ENCODE data around the gene TMPRSS11E. TPM values are rescaled to one million over a fixed set of nuclear protein-coding genes. Genes with fewer than 3 reads are reported as not detected.
"Not testable (repeated sequence)": the region's sequence is repeated elsewhere in the genome, so short reads cannot be mapped to it uniquely, and the experiment has no call there.

Gene TMPRSS11E, protein sequence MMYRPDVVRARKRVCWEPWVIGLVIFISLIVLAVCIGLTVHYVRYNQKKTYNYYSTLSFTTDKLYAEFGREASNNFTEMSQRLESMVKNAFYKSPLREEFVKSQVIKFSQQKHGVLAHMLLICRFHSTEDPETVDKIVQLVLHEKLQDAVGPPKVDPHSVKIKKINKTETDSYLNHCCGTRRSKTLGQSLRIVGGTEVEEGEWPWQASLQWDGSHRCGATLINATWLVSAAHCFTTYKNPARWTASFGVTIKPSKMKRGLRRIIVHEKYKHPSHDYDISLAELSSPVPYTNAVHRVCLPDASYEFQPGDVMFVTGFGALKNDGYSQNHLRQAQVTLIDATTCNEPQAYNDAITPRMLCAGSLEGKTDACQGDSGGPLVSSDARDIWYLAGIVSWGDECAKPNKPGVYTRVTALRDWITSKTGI
- not detected for polyA plus RNA-seq (2012; ENCODE audit: low read depth, missing spikeins)

DNA sequence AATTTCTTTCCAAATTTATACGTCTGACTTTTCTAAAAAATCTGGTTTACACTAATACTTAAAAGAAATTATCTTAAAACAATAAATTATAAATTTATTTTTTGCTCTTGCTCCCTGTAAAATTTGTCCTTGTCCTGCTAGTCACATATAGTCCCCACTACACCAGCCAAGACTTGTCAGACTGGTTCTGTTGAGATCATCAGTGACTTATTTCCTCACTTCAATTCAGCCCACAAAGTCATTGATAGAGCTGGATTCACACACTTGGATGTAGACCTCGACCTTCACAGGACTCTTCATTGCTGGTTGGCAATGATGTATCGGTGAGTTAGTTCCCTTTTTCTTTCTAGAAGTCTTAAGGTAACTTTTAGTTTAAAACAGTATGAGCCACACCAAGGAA, at the start of gene TMPRSS11E:
TSS of gene TMPRSS11E (plus strand) at position 263 of the 400 bp plus-strand sequence. CDS start at position 313, 50 bp downstream.
- FAIRE-seq, result no peak
- DNase-seq (ENCODE audit: insufficient read length, low spot score), result no peak
- TF ChIP-seq POU2F2 (IDR thresholded peaks at IDR 0.05; ENCODE audit: low read depth, low read length), result no peak
- no peak for TF ChIP-seq PAX5 (IDR thresholded peaks at IDR 0.05; ENCODE audit: insufficient read depth, low read length, severe bottlenecking)
- TF ChIP-seq TAF1 (IDR thresholded peaks at IDR 0.05; ENCODE audit: low read depth, low read length), result no peak
- no peak for TF ChIP-seq SPI1 (IDR thresholded peaks at IDR 0.05; ENCODE audit: low read depth, low read length)
- TF ChIP-seq POLR2AphosphoS5 (IDR thresholded peaks at IDR 0.05; ENCODE audit: low read depth, low read length), result no peak
- no peak for TF ChIP-seq POLR2A (IDR thresholded peaks at IDR 0.05; ENCODE audit: low read depth, low read length)

DNA sequence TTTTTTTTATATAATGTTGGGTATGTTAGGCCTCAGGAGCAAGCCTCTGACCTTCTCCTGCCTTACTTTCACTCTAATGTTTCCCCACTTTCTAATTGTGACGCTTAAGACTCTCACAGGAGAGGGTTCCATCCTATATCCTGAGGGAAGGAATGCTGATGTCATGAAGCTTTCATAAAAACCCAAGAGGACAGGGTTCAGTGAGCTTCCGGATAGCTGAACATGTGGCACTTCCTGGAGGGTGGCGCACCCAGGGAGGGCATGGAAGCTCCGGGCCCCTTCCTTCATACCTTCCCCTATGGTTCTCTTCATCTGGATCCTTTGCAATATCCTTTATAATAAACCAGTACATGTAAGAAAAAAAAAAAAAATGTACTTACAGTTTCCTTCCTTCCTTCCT, 48.0 kb upstream of the TMPRSS11E start:
- DNase-seq (ENCODE audit: insufficient read length, low spot score) (no peak), FAIRE-seq (no peak)
- no peak for TF ChIP-seq POU2F2 (IDR thresholded peaks at IDR 0.05; ENCODE audit: low read depth, low read length)
- no peak for TF ChIP-seq PAX5 (IDR thresholded peaks at IDR 0.05; ENCODE audit: insufficient read depth, low read length, severe bottlenecking)
- TF ChIP-seq POLR2AphosphoS5 (IDR thresholded peaks at IDR 0.05; ENCODE audit: low read depth, low read length), result no peak
- TF ChIP-seq TAF1 (IDR thresholded peaks at IDR 0.05; ENCODE audit: low read depth, low read length), result no peak
- no peak for TF ChIP-seq POLR2A (IDR thresholded peaks at IDR 0.05; ENCODE audit: low read depth, low read length)
- TF ChIP-seq SPI1 (IDR thresholded peaks at IDR 0.05; ENCODE audit: low read depth, low read length), result no peak

DNA sequence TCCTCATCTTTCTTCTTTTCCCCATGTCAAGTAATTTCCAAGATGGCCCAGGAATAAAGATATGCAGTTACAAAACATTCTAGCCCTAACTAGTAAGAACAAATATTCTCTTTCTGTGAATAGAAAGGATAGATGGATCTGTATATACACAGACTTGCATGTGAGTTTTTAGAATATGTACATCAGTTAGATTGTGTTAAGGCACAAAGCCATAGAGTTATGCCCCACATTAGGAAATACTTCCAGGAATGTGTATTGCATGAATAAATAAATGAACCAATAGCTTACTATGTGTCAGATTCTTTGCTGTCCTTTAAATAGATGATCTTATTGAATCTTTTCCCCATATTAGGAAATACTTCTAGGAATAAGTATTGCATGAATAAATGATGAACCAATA, 46.0 kb upstream of the TMPRSS11E start:
- DNase-seq (ENCODE audit: insufficient read length, low spot score) (no peak), FAIRE-seq (no peak)
- TF ChIP-seq POLR2A (IDR thresholded peaks at IDR 0.05; ENCODE audit: low read depth, low read length) (no peak), PAX5 (IDR thresholded peaks at IDR 0.05; ENCODE audit: insufficient read depth, low read length, severe bottlenecking) (no peak), POU2F2 (IDR thresholded peaks at IDR 0.05; ENCODE audit: low read depth, low read length) (no peak), TAF1 (IDR thresholded peaks at IDR 0.05; ENCODE audit: low read depth, low read length) (no peak), SPI1 (IDR thresholded peaks at IDR 0.05; ENCODE audit: low read depth, low read length) (no peak), POLR2AphosphoS5 (IDR thresholded peaks at IDR 0.05; ENCODE audit: low read depth, low read length) (no peak)

DNA sequence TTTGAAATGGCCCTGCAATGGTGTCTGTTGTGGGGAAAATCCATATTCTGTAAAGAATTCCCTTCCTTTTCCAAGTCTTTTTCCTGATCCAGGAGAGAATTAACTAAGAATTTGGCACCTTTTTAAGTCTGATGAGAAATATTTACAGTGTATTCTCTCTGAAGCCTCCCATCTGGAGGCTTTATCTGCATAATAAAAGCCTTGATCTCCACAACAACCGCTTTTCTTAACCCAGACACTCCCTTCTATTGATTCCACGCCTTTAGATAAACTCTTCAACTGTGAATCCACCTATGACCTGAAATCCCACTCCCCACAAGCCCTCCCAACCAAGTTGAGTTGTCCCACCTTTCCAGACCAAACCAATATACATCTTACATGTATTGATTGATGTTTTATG, 43.1 kb upstream of the TMPRSS11E start:
- no peak for DNase-seq (ENCODE audit: insufficient read length, low spot score)

DNA sequence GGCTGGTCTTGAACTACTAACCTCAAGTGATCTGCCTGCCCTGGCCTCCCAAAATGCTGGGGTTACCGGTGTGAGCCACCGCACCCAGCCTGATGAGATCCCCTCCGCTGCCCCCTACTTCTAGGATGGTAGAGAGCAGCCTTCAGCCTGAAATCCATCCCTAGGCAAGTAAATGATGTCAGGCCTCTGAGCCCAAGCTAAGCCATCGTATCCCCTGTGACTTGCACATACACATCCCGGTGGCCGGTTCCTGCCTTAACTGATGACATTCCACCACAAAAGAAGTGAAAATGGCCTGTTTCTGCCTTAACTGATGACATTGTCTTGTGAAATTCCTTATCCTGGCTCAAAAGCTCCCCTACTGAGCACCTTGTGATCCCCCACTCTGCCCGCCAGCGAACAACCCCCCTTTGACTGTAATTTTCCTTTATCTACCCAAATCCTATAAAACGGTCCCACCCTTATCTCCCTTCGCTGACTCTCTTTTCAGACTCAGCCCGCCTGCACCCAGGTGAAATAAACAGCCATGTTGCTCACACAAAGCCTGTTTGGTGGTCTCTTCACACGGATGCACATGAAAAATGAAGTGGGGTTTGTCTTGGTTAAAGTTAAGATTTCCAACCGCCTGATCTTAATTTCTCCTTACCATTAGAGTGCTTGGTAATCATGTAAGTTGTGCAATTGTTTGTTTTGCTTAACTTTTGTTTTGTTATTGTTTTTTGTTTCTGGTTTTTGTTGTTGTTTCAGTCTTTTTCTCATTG, 41.4 kb upstream of the TMPRSS11E start:
- FAIRE-seq, result not testable (repeated sequence)

More for the DNA sequence above, 43.1 kb upstream of the TMPRSS11E start:
- no peak for TF ChIP-seq POU2F2 (IDR thresholded peaks at IDR 0.05; ENCODE audit: low read depth, low read length)
- no peak for TF ChIP-seq TAF1 (IDR thresholded peaks at IDR 0.05; ENCODE audit: low read depth, low read length)
- no peak for TF ChIP-seq SPI1 (IDR thresholded peaks at IDR 0.05; ENCODE audit: low read depth, low read length)
- no peak for TF ChIP-seq PAX5 (IDR thresholded peaks at IDR 0.05; ENCODE audit: insufficient read depth, low read length, severe bottlenecking)
- TF ChIP-seq POLR2A (IDR thresholded peaks at IDR 0.05; ENCODE audit: low read depth, low read length), result no peak
- no peak for TF ChIP-seq POLR2AphosphoS5 (IDR thresholded peaks at IDR 0.05; ENCODE audit: low read depth, low read length)
- no peak for FAIRE-seq

DNA sequence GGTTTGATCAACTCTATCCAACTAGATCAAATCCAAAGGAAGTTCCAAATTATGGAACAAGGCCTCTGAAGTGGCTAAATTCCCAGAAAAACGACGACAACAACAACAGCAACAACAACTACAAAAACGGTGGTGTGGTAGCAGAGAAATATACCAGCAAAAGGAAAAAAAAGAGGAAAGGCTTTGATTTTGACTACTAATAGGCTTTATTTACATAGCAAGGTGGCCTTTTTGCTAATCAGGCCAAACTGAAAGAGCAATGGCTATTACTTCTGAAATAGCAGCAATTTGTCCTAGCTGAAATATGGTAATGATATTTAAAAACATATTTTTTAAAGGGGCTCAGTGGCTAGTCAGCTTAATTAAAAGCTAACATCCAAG, 40.8 kb upstream of the TMPRSS11E start:
- DNase-seq (ENCODE audit: insufficient read length, low spot score) (no peak), FAIRE-seq (no peak)
- TF ChIP-seq PAX5 (IDR thresholded peaks at IDR 0.05; ENCODE audit: insufficient read depth, low read length, severe bottlenecking) (no peak), TAF1 (IDR thresholded peaks at IDR 0.05; ENCODE audit: low read depth, low read length) (no peak), POU2F2 (IDR thresholded peaks at IDR 0.05; ENCODE audit: low read depth, low read length) (no peak), SPI1 (IDR thresholded peaks at IDR 0.05; ENCODE audit: low read depth, low read length) (no peak), POLR2A (IDR thresholded peaks at IDR 0.05; ENCODE audit: low read depth, low read length) (no peak), POLR2AphosphoS5 (IDR thresholded peaks at IDR 0.05; ENCODE audit: low read depth, low read length) (no peak)

More for the DNA sequence above, 41.4 kb upstream of the TMPRSS11E start:
- DNase-seq (ENCODE audit: insufficient read length, low spot score), result not testable (repeated sequence)

DNA sequence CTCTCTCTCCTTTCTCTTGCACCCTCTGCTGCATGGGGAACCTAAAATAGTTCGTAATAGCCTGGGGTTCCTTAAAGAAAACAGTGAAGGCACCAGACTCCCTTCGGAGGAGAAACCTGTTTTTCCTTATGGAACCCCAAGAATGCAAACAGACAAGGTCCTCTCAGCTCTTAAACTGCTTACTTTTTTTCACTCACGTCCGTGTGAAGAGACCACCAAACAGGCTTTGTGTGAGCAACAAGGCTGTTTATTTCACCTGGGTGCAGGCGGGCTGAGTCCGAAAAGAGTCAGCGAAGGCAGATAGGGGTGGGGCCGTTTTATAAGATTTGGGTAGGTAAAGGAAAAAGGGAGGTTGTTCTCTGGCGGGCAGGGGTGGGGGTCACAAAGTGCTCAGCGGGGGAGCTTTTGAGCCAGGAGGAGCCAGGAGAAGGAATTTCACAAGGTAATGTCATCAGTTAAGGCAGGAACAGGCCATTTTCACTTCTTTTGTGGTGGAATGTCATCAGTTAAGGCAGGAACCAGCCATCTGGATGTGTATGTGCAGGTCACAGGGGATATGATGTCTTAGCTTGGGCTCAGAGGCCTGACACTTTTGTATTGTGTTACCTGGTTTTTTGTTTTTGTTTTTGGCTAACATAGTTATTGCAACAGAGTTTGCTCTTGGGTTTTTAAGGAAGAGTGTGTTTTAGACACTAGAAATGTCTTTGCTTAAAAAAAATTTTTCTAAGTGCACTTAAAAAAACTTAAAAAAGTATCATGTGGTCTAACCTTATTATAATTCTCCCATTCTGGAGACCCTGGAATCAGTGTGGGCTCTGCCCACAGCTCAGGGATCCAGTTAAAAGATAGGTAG, 40.0 kb upstream of the TMPRSS11E start:
- FAIRE-seq; DNase-seq (ENCODE audit: insufficient read length, low spot score): not testable (repeated sequence)

DNA sequence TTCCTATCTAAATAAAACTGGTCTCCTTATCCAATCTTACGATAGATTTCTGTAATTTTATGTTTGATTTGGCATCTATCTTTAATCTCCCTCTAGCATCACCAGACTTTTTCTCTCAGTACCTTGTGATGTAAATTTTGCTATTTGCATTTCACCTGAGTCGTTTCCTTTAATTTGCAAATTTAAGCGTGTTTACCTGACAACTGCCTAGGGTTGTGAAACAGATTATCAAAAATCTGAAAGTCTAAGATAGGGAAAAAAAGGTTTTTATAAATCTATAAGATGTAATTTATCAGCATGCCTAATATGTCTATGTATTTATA, 39.4 kb upstream of the TMPRSS11E start:
- no peak for TF ChIP-seq TAF1 (IDR thresholded peaks at IDR 0.05; ENCODE audit: low read depth, low read length)
- TF ChIP-seq POLR2A (IDR thresholded peaks at IDR 0.05; ENCODE audit: low read depth, low read length), result no peak
- no peak for TF ChIP-seq SPI1 (IDR thresholded peaks at IDR 0.05; ENCODE audit: low read depth, low read length)
- TF ChIP-seq POU2F2 (IDR thresholded peaks at IDR 0.05; ENCODE audit: low read depth, low read length), result no peak
- no peak for TF ChIP-seq POLR2AphosphoS5 (IDR thresholded peaks at IDR 0.05; ENCODE audit: low read depth, low read length)
- TF ChIP-seq PAX5 (IDR thresholded peaks at IDR 0.05; ENCODE audit: insufficient read depth, low read length, severe bottlenecking), result no peak
- FAIRE-seq (no peak), DNase-seq (ENCODE audit: insufficient read length, low spot score) (no peak)

DNA sequence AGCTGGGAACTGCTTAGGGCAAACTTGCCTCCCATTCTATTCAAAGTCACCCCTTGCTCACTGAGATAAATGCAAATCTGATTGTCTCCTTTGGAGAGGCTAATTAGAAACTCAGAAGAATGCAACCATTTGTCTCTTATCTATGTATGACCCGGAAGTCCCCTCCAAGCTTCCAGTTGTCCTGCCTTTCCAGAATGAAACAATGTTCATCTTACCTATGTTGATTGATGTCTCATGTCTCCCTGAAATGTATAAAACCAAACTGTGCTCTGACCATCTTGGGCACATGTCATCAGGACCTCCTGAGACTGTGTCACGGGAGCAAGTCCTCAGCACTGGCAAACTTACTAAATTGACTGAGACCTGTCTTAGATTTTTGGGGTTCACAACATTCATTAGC, 37.1 kb upstream of the TMPRSS11E start:
- DNase-seq (ENCODE audit: insufficient read length, low spot score) (no peak), FAIRE-seq (no peak)
- TF ChIP-seq POU2F2 (IDR thresholded peaks at IDR 0.05; ENCODE audit: low read depth, low read length), result no peak
- TF ChIP-seq TAF1 (IDR thresholded peaks at IDR 0.05; ENCODE audit: low read depth, low read length), result no peak

Measured in GM12891 (cell line).